ENCODE data around the gene PRPSAP2. TPM values are rescaled to one million over a fixed set of nuclear protein-coding genes. Genes with fewer than 3 reads are reported as not detected.

The PRPSAP2 gene
- total and polyA plus RNA-seq, 2 donors (not counting 1 experiment from before 2014, with no cell fraction given) = 27.1 to 58.8 TPM

DNA sequence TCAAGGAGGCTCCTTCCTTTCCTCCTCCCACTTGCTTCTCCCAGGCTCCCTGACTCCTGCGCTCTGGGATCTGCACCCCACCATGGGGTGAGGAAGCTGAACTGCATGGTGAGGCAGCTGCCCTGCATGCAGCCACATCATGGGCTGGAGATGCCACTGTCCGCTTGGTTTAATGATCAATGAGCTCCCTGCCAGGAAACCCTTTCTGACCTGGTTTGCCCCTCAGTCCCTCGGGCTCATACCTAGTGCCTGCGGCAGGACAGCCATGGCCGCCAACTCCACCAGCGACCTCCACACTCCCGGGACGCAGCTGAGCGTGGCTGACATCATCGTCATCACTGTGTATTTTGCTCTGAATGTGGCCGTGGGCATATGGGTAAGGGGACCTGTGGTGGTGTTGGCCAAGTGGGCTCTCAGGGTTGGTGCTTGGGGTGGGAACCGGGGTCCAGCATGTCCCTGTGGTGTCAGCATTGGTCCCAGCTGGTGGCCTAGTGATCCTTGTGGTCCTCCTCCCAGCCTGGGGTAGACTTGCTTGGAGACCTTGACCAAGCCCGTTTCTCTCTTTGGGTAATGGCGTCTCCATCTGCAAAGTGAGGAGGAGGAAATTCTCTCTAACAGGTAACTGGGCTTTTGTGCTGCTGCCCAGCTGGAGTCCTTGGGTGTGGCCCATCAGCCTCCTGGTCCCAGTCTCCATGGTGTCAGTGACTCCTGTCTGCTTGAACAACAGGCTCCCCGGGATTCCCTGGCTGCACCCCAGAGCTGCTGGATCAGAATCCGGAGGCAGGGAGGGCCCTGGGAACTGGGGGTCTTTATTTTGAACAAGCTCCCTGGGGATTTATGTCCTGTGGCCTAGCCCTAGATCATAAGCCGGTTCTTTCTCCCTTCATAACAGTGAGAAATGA, 94.3 kb downstream of the PRPSAP2 start, which contains the start of gene SLC5A10:
Gene SLC5A10, plus strand, starts transcription at position 225 of the 902 bp plus-strand sequence. Its CDS starts 41 bp downstream, at position 266.
- Histone ChIP-seq H2AFZ (ENCODE audit: insufficient read depth, low read depth, low read length, poor library complexity, severe bottlenecking) (no peak within 1 kb of the TSS), H3K79me2 (ENCODE audit: control insufficient read depth, insufficient read depth, low read length) (no peaks in the 10 kb centered on the region)
- ATAC-seq (ENCODE audit: low read depth) = no peak

More for the DNA sequence above, 94.3 kb downstream of the PRPSAP2 start, which contains the start of gene SLC5A10:
- H3K4me1 Mint-ChIP-seq = peaks cover 3% of the 10 kb centered on the region
- ChIA-PET POLR2A (no interaction called here), CTCF (no interaction called here)
- H3K9ac ChIP-seq (ENCODE audit: low read length) = no peak within 1 kb of the TSS
- no peaks in the 10 kb centered on the region for H3K9me3 Mint-ChIP-seq (ENCODE audit: insufficient read depth)
- H3K9me3 ChIP-seq (ENCODE audit: control extremely low read depth in 1 of 3, control insufficient read depth in 2 of 3, insufficient read depth in 1 of 3, low read length in 2 of 3) = peaks cover 0 to 5% (median 0%) of the 10 kb centered on the region in 3 donors
- H3K27me3 Mint-ChIP-seq = peaks cover 21% of the 10 kb centered on the region
- no peaks in the 10 kb centered on the region for H3K36me3 ChIP-seq (replicated peaks in 1 of 2; ENCODE audit: control extremely low read depth in 1 of 2, control insufficient read depth in 1 of 2, extremely low read depth in 1 of 2, insufficient read depth in 2 of 2, low read length in 1 of 2)
- no peak within 1 kb of the TSS for H3K4me3 ChIP-seq (ENCODE audit: control extremely low read depth in 1 of 5, extremely low read depth in 1 of 5, insufficient read depth in 1 of 5, low read depth in 2 of 5, low read length in 4 of 5)
- WGBS (ENCODE audit: insufficient coverage) = 92% methylated on average over 16 of the region's 17 CpGs
- DNase-seq = no peak
- H4K20me1 ChIP-seq (ENCODE audit: control insufficient read depth, insufficient read depth, low read length, poor library complexity, severe bottlenecking) = no peaks in the 10 kb centered on the region
- TF ChIP-seq, protein P1, sequence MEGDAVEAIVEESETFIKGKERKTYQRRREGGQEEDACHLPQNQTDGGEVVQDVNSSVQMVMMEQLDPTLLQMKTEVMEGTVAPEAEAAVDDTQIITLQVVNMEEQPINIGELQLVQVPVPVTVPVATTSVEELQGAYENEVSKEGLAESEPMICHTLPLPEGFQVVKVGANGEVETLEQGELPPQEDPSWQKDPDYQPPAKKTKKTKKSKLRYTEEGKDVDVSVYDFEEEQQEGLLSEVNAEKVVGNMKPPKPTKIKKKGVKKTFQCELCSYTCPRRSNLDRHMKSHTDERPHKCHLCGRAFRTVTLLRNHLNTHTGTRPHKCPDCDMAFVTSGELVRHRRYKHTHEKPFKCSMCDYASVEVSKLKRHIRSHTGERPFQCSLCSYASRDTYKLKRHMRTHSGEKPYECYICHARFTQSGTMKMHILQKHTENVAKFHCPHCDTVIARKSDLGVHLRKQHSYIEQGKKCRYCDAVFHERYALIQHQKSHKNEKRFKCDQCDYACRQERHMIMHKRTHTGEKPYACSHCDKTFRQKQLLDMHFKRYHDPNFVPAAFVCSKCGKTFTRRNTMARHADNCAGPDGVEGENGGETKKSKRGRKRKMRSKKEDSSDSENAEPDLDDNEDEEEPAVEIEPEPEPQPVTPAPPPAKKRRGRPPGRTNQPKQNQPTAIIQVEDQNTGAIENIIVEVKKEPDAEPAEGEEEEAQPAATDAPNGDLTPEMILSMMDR (IDR thresholded peaks at IDR 0.05) = no peak
- TF ChIP-seq EZH2 (IDR thresholded peaks at IDR 0.05; ENCODE audit: borderline replicate concordance, insufficient read depth, low read depth, low read length, poor library complexity, severe bottlenecking) = no peak
- H3K27ac ChIP-seq (ENCODE audit: low read length in 2 of 2) = no peak within 1 kb of the TSS
- no peak within 1 kb of the TSS for H3K4me3 Mint-ChIP-seq
- no peak within 1 kb of the TSS for H3K4me2 ChIP-seq (replicated peaks; ENCODE audit: low read depth, low read length, poor library complexity, severe bottlenecking)
- peaks cover 0 to 9% (median 0%) of the 10 kb centered on the region in 4 experiments for H3K27me3 ChIP-seq (replicated peaks in 1 of 4; ENCODE audit: control extremely low read depth in 1 of 4, control insufficient read depth in 3 of 4, insufficient read depth in 4 of 4, low read length in 3 of 4)
- intact Hi-C loops (cut with micrococcal nuclease) = no loop called here
- peaks cover 0 to 5% of the 10 kb centered on the region in 2 donors for H3K4me1 ChIP-seq (ENCODE audit: control insufficient read depth in 2 of 2, insufficient read depth in 2 of 2, low read length in 2 of 2)
- no peak within 1 kb of the TSS for H3K27ac Mint-ChIP-seq

All from B cell (primary cell).